ENCODE data around the gene SDR42E1. TPM values are rescaled to one million over a fixed set of nuclear protein-coding genes. Genes with fewer than 3 reads are reported as not detected.
"Not testable (repeated sequence)": the region's sequence is repeated elsewhere in the genome, so short reads cannot be mapped to it uniquely, and the experiment has no call there.

SDR42E1 gene
- total and polyA plus RNA-seq, 12 donors: 0.36 to 1.6 (median 1.0) TPM

DNA sequence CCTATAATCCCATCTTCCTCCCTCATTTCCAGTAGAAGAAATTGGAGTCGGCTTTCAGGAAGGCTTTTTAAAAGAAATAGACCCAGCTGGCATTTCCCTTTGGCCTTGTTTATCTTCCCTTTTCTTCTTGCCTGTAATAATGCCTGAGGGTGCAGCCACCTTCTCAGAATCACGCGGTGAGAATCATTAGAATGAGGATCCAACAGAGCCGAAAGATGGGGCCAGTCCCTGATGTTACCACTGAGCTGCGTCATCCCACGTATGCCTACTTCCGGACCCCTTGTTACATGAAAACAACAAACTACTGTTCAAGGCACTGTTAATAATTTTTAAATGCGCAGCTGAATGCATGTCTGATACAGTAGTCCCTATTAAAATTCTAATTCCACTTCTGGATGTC lies 24.1 kb downstream of the SDR42E1 start:
- WGBS, 2 donors: 83 to 87% methylated on average over 8 of the region's 8 CpGs
- ATAC-seq (no peak), DNase-seq (no peak)
- no peaks in the 10 kb centered on the region for H3K36me3 ChIP-seq
- intact Hi-C loops (cut with DNase I): no loop called here
- H3K27me3 ChIP-seq: no peaks in the 10 kb centered on the region
- H3K4me3 ChIP-seq: no peak overlapping the region
- H3K4me1 ChIP-seq: no peaks in the 10 kb centered on the region
- TF ChIP-seq, protein P1, sequence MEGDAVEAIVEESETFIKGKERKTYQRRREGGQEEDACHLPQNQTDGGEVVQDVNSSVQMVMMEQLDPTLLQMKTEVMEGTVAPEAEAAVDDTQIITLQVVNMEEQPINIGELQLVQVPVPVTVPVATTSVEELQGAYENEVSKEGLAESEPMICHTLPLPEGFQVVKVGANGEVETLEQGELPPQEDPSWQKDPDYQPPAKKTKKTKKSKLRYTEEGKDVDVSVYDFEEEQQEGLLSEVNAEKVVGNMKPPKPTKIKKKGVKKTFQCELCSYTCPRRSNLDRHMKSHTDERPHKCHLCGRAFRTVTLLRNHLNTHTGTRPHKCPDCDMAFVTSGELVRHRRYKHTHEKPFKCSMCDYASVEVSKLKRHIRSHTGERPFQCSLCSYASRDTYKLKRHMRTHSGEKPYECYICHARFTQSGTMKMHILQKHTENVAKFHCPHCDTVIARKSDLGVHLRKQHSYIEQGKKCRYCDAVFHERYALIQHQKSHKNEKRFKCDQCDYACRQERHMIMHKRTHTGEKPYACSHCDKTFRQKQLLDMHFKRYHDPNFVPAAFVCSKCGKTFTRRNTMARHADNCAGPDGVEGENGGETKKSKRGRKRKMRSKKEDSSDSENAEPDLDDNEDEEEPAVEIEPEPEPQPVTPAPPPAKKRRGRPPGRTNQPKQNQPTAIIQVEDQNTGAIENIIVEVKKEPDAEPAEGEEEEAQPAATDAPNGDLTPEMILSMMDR (IDR thresholded peaks at IDR 0.05): no peak
- no peak overlapping the region for H3K27ac ChIP-seq
- no peaks in the 10 kb centered on the region for H3K9me3 ChIP-seq

DNA sequence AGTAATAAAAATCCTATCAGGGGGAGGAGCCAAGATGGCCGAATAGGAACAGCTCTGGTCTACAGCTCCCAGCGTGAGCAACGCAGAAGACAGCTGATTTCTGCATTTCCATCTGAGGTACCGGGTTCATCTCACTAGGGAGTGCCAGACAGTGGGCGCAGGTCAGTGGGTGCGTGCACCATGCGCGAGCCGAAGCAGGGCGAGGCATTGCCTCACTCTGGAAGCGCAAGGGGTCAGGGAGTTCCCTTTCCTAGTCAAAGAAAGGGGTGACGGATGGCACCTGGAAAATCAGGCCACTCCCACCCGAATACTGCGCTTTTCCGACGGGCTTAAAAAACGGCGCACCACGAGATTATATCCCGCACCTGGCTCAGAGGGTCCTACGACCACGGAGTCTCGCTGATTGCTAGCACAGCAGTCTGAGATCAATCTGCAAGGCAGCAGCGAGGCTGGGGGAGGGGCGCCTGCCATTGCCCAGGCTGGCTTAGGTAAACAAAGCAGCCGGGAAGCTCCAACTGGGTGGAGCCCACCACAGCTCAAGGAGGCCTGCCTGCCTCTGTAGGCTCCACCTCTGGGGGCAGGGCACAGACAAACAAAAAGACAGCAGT lies 33.8 kb downstream of the SDR42E1 start:
- H3K36me3 ChIP-seq; H3K4me1 ChIP-seq; H3K27ac ChIP-seq; DNase-seq; intact Hi-C loops (cut with DNase I); H3K27me3 ChIP-seq; H3K4me3 ChIP-seq; ATAC-seq: not testable (repeated sequence)
- 86% methylated on average over 26 of the region's 26 CpGs for WGBS, 2 donors
- H3K9me3 ChIP-seq: peaks cover 0 to 63% (median 13%) of the 10 kb centered on the region in 11 donors

DNA sequence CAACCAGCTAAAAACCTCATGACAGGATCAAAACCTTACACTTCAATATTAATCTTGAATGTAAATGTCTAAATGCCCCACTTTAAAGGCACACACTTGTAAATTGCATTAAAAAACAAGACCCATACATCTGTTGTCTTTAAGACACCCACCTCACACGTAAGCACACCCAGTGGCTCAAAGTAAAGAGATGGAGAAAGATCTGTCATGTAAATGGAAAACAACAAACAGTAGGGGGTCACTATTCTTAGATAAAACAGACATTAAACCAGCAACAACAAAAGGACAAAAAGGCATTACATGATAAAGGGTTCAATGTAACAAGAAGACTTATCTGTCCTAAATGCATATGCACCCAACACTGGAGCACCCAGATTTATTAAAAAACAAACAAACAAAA lies 35.6 kb downstream of the SDR42E1 start:
- no peaks in the 10 kb centered on the region for H3K4me1 ChIP-seq
- no peaks in the 10 kb centered on the region for H3K36me3 ChIP-seq
- DNase-seq (no peak), ATAC-seq (no peak)
- intact Hi-C loops (cut with DNase I): no loop called here
- no peaks in the 10 kb centered on the region for H3K27me3 ChIP-seq
- TF ChIP-seq, protein P1 (IDR thresholded peaks at IDR 0.05): no peak
- peaks cover 0 to 73% (median 25%) of the 10 kb centered on the region in 11 donors for H3K9me3 ChIP-seq
- H3K4me3 ChIP-seq: no peak overlapping the region
- no peak overlapping the region for H3K27ac ChIP-seq
- WGBS, 2 donors: 26 to 48% methylated on average over 1 of the region's 1 CpG

DNA sequence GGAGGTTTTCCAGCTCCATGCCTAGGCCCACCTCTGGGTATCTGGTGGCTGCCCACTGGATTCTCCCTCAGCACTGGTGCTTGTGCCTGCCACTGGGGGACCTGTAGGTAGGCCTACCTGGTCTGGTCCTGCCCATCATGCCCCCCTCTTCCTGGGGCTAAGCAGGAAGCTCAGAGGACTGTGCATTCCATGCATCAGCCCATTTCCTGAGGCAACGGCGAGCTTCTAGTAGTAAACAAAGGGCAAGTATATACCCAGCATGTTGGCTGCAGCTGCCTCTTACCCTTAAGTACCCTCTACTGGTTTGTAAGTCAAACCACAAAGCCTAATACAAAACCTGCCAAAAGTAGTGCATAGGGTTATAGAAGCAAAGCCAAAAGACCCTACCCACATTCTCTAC lies 37.5 kb downstream of the SDR42E1 start:
- TF ChIP-seq, protein P1 (IDR thresholded peaks at IDR 0.05): no peak
- ATAC-seq (no peak), DNase-seq (no peak)
- H3K27ac ChIP-seq: no peak overlapping the region
- no peaks in the 10 kb centered on the region for H3K27me3 ChIP-seq
- intact Hi-C loops (cut with DNase I): no loop called here
- H3K36me3 ChIP-seq: no peaks in the 10 kb centered on the region
- 81 to 88% methylated on average over 2 of the region's 2 CpGs for WGBS, 2 donors
- no peak overlapping the region for H3K4me3 ChIP-seq
- peaks cover 0 to 82% (median 25%) of the 10 kb centered on the region in 11 donors for H3K9me3 ChIP-seq
- H3K4me1 ChIP-seq: no peaks in the 10 kb centered on the region

DNA sequence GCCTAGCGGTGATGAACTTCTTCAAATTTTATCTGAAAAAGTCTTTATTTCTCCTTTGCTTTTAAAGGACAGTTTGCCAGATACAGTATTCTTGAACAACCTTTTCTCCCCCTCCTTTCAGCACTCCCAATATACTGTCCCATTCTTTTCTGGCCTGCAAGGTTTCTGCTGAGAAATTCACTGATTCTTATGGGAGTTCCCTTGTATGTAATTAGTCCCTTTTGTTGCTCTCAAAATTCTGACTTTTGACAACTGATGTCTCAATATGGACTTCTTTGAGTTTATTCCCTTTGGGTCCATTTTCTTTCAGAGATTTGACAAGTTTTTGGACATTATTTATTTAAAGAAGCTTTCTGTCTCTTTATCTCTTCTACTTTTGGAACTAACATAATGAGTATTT lies 39.4 kb downstream of the SDR42E1 start:
- no peak for DNase-seq
- intact Hi-C loops (cut with DNase I): no loop called here
- TF ChIP-seq, protein P1 (IDR thresholded peaks at IDR 0.05): no peak
- Histone ChIP-seq H3K36me3 (no peaks in the 10 kb centered on the region), H3K9me3 (peaks cover 0 to 80% (median 25%) of the 10 kb centered on the region in 11 donors), H3K27ac (no peak overlapping the region), H3K27me3 (no peaks in the 10 kb centered on the region), H3K4me3 (no peak overlapping the region), H3K4me1 (no peaks in the 10 kb centered on the region)
- 95 to 96% methylated on average over 1 of the region's 1 CpG for WGBS, 2 donors
- no peak for ATAC-seq

All from heart right ventricle (tissue), 16 donors.